ENCODE results near the gene LEPROT. TPM values are rescaled to one million over a fixed set of nuclear protein-coding genes. Genes with fewer than 3 reads are reported as not detected.

Gene LEPROT
- total RNA-seq, 2 donors from 2014 or later: 19.7 to 49.0 TPM

DNA sequence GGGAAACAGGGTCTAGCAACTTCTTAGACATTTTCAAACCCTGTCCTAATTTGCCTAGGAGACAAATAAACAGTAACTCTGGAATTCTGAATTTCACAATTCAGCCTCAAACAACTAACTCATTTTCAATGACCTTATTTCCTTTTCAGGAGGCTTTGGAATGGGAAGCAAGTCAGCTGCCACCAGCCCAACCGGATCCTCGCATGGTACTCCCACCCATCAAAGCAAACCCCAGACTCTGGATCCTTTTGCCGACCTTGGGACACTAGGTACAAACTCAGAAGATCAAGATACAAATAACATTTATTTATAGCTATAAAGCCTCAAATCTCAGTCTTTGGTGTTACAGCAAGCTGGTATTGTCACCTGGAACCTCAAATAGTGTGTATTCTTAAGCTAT, 18.9 kb upstream of the LEPROT start:
- no peak overlapping the region for H3K27ac Mint-ChIP-seq
- 95 to 100% methylated on average over 3 of the region's 3 CpGs for WGBS, 2 experiments (ENCODE audit: insufficient coverage in 1 of 2, insufficient read length in 1 of 2)
- H3K27me3 Mint-ChIP-seq (ENCODE audit: insufficient read depth): no peaks in the 10 kb centered on the region
- no peaks in the 10 kb centered on the region for H3K9me3 Mint-ChIP-seq
- no peak overlapping the region for H3K4me3 ChIP-seq (ENCODE audit: low read length)
- no peaks in the 10 kb centered on the region for H3K4me1 ChIP-seq (ENCODE audit: control insufficient read depth, insufficient read depth, low read length)
- DNase-seq: no peak
- H3K27me3 ChIP-seq (ENCODE audit: control insufficient read depth, insufficient read depth, low read length, poor library complexity, severe bottlenecking): no peaks in the 10 kb centered on the region
- peaks cover 66% of the 10 kb centered on the region for H3K36me3 ChIP-seq (ENCODE audit: control insufficient read depth, insufficient read depth, low read length)
- no peak overlapping the region for H3K4me3 Mint-ChIP-seq
- H3K27ac ChIP-seq (ENCODE audit: low read depth, low read length): no peak overlapping the region
- no peaks in the 10 kb centered on the region for H3K9me3 ChIP-seq (ENCODE audit: control insufficient read depth, low read length)
- TF ChIP-seq, protein P1, sequence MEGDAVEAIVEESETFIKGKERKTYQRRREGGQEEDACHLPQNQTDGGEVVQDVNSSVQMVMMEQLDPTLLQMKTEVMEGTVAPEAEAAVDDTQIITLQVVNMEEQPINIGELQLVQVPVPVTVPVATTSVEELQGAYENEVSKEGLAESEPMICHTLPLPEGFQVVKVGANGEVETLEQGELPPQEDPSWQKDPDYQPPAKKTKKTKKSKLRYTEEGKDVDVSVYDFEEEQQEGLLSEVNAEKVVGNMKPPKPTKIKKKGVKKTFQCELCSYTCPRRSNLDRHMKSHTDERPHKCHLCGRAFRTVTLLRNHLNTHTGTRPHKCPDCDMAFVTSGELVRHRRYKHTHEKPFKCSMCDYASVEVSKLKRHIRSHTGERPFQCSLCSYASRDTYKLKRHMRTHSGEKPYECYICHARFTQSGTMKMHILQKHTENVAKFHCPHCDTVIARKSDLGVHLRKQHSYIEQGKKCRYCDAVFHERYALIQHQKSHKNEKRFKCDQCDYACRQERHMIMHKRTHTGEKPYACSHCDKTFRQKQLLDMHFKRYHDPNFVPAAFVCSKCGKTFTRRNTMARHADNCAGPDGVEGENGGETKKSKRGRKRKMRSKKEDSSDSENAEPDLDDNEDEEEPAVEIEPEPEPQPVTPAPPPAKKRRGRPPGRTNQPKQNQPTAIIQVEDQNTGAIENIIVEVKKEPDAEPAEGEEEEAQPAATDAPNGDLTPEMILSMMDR (conservative IDR thresholded peaks at IDR 0.05): no peak
- H3K9ac ChIP-seq (ENCODE audit: extremely low read depth, low read length, poor library complexity, severe bottlenecking): no peak overlapping the region
- H3K36me3 Mint-ChIP-seq (ENCODE audit: low read depth): peaks cover 15% of the 10 kb centered on the region
- no peaks in the 10 kb centered on the region for H3K4me1 Mint-ChIP-seq

DNA sequence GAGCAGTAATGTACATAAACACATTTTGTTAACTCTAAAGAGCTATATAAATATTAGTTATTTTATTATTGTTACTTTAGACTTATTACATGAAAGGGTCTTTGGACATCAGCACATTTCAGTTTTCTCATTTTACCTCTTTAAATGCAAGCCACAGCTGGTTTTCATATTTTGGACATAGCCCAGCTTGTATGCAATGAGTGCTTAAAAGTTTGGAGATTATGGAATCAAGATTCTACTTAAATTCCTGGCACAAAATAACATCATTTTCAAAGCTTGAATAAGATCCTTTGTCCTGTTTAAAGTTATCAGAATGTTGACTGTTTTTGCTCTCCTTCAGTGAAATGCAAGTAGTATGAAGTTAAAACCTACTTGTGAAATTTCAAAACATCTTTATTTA, 15.5 kb upstream of the LEPROT start:
- H3K36me3 ChIP-seq (ENCODE audit: control insufficient read depth, insufficient read depth, low read length): peaks cover 73% of the 10 kb centered on the region
- H3K27me3 ChIP-seq (ENCODE audit: control insufficient read depth, insufficient read depth, low read length, poor library complexity, severe bottlenecking): no peaks in the 10 kb centered on the region
- Mint-ChIP-seq H3K36me3 (ENCODE audit: low read depth) (peaks cover 25% of the 10 kb centered on the region), H3K4me3 (no peak overlapping the region), H3K9me3 (no peaks in the 10 kb centered on the region), H3K27ac (no peak overlapping the region), H3K27me3 (ENCODE audit: insufficient read depth) (no peaks in the 10 kb centered on the region), H3K4me1 (no peaks in the 10 kb centered on the region)
- no peak overlapping the region for H3K9ac ChIP-seq (ENCODE audit: extremely low read depth, low read length, poor library complexity, severe bottlenecking)
- no peak for DNase-seq
- no peak overlapping the region for H3K4me3 ChIP-seq (ENCODE audit: low read length)
- TF ChIP-seq, protein P1 (conservative IDR thresholded peaks at IDR 0.05): no peak
- H3K27ac ChIP-seq (ENCODE audit: low read depth, low read length): no peak overlapping the region
- H3K4me1 ChIP-seq (ENCODE audit: control insufficient read depth, insufficient read depth, low read length): no peaks in the 10 kb centered on the region
- no peaks in the 10 kb centered on the region for H3K9me3 ChIP-seq (ENCODE audit: control insufficient read depth, low read length)

DNA sequence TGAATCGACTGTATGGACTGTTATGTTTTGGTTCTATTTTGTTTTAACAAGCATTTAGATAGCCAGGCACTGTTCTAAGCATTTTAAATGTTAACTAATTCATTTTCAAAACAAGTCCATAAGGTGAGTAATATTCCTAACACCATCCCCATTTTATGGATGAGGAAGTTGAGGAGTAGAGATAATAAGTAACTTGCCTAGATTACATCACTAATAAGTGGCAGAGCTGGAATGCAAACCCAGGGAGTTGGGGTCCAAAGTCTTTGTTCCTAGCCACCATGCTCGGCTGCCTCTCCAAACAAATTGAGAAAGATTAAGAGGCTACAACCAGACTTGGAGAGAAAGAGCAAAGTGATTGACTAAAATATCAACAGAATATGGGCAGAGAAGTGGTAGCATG, 12.6 kb upstream of the LEPROT start:
- WGBS, 2 experiments (ENCODE audit: insufficient coverage in 1 of 2, insufficient read length in 1 of 2): 86 to 92% methylated on average over 1 to 2 of the region's 2 CpGs
- H3K4me3 Mint-ChIP-seq: no peak overlapping the region
- H3K27me3 Mint-ChIP-seq (ENCODE audit: insufficient read depth): no peaks in the 10 kb centered on the region
- no peaks in the 10 kb centered on the region for H3K9me3 ChIP-seq (ENCODE audit: control insufficient read depth, low read length)
- no peaks in the 10 kb centered on the region for H3K27me3 ChIP-seq (ENCODE audit: control insufficient read depth, insufficient read depth, low read length, poor library complexity, severe bottlenecking)
- peaks cover 70% of the 10 kb centered on the region for H3K36me3 ChIP-seq (ENCODE audit: control insufficient read depth, insufficient read depth, low read length)
- H3K9ac ChIP-seq (ENCODE audit: extremely low read depth, low read length, poor library complexity, severe bottlenecking): no peak overlapping the region
- H3K9me3 Mint-ChIP-seq: no peaks in the 10 kb centered on the region
- no peak overlapping the region for H3K4me3 ChIP-seq (ENCODE audit: low read length)
- peaks cover 28% of the 10 kb centered on the region for H3K36me3 Mint-ChIP-seq (ENCODE audit: low read depth)
- no peaks in the 10 kb centered on the region for H3K4me1 ChIP-seq (ENCODE audit: control insufficient read depth, insufficient read depth, low read length)
- H3K27ac Mint-ChIP-seq: no peak overlapping the region
- no peak overlapping the region for H3K27ac ChIP-seq (ENCODE audit: low read depth, low read length)
- no peak for DNase-seq
- TF ChIP-seq, protein P1 (conservative IDR thresholded peaks at IDR 0.05): no peak
- H3K4me1 Mint-ChIP-seq: no peaks in the 10 kb centered on the region
